ENCODE results near the gene CARMIL1. TPM values are rescaled to one million over a fixed set of nuclear protein-coding genes. Genes with fewer than 3 reads are reported as not detected.

The CARMIL1 gene
- total and polyA plus RNA-seq, 4 donors, result 22.9 to 41.0 (median 38.4) TPM

DNA sequence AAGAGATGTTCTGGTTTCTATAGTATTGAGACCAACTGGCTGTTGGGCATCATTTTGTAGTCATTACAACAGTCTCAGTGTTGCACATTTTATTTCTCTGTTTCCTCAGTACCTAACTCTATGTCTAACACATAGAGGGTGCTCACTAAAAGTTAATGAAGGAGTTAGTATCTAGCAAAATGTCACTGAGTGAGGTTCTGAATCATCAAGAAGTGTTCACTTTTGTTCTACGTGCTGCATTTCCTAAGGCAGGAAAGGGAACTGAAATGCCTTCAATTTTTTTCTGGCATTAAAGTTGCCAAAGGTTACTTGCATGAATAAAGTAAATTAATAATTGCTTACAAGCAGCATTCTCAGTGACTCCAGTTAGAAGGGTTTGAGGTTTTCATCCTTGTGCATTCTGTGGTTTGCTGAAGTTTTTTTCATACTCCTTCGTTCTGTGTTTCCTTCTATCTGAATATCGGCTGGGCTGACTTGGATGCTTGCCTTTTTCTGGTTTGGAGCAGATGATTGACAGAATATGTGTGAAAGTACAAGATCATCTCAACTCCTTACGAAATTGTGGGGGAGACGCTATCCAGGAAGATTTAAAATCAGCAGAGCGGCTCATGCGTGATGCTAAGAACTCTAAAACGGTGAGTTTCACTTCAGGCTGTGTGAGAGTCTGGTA lies 258.3 kb downstream of the CARMIL1 start:
- Histone ChIP-seq H3K4me3 (ENCODE audit: low read depth, low read length) (no peak overlapping the region), H3K36me3 (ENCODE audit: control insufficient read depth, insufficient read depth, low read length) (no peaks in the 10 kb centered on the region), H3K4me1 (ENCODE audit: control insufficient read depth, insufficient read depth, low read length) (no peaks in the 10 kb centered on the region), H3K27ac (ENCODE audit: low read depth, low read length) (no peak overlapping the region), H3K27me3 (ENCODE audit: control insufficient read depth, insufficient read depth, low read length) (no peaks in the 10 kb centered on the region), H3K9me3 (ENCODE audit: control insufficient read depth, insufficient read depth, low read length) (no peaks in the 10 kb centered on the region)
- DNase-seq (ENCODE audit: low read depth in 4 of 6, low spot score in 6 of 6), result peak in 1 of 6 donors; percentile 9
- 92% methylated on average over 4 of the region's 8 CpGs for WGBS (ENCODE audit: insufficient coverage)

DNA sequence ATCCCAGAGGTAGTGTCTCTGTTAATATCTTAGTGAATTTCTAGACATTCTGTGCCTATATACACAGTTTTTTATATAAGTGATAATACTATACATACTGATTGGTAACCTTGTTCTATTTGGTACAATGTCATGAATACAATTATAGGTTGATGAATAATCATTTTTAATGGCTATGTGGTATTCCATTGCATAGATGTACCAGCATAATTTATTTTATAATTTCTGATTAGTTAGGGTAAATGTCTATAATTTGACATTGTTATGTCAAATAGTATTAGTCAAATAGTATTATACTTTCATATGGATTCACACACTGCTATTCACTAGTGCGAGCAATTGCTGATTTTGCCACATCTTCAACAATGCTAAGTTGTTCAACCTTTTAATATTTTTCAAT lies 262.1 kb downstream of the CARMIL1 start:
- no peak for DNase-seq (ENCODE audit: low read depth in 4 of 6, low spot score in 6 of 6)
- no CpG with 5 or more reads among the region's 1 CpG for WGBS (ENCODE audit: insufficient coverage)
- Histone ChIP-seq H3K27me3 (ENCODE audit: control insufficient read depth, insufficient read depth, low read length) (no peaks in the 10 kb centered on the region), H3K27ac (ENCODE audit: low read depth, low read length) (no peak overlapping the region), H3K4me1 (ENCODE audit: control insufficient read depth, insufficient read depth, low read length) (no peaks in the 10 kb centered on the region), H3K36me3 (ENCODE audit: control insufficient read depth, insufficient read depth, low read length) (no peaks in the 10 kb centered on the region), H3K4me3 (ENCODE audit: low read depth, low read length) (no peak overlapping the region), H3K9me3 (ENCODE audit: control insufficient read depth, insufficient read depth, low read length) (no peaks in the 10 kb centered on the region)

DNA sequence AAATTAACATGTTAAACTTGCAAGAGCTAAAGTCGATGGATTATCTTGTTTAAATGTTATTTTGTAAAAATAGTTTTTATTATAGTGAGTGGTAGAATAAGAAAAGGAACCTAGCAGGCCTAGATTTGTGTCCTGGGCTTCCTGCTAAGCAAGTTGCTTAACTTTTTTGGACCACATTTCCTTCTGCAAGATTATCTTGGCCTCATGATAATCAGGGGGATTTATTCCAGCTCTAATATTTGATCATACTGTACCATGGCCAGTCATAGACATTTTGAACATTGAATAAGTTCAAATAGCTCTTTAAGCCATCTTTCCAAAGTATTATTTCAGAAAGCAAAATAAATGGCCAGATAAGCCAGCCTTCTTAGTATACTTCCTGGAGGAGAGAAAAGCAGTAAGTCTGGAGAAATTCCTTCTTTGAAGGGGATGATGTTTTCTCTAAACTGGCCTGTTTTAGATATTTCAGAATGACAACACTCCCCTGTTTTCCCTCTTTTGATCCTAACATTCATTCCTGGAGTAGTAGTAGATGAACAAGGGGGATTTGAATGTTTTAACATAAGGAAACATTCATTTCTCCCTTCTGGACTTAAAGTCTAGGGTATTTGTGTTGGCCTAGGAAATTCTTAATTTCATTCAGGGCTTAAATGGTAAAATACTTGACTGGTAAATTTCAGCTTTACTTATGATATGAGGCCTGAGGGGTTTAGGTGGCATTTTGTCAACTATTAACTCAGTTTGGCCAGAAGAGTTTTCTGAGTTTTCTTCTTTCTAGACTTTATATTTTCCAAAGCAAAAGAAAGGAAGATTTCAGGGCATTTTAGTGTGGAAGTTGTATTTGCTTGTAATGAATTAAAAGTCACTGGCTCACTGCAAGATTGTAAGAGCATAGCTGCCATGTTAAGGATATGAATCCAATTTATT lies 264.1 kb downstream of the CARMIL1 start:
- H3K27ac ChIP-seq (ENCODE audit: low read depth, low read length), result no peak overlapping the region
- no peak for DNase-seq (ENCODE audit: low read depth in 4 of 6, low spot score in 6 of 6)
- no peaks in the 10 kb centered on the region for H3K4me1 ChIP-seq (ENCODE audit: control insufficient read depth, insufficient read depth, low read length)
- no peaks in the 10 kb centered on the region for H3K36me3 ChIP-seq (ENCODE audit: control insufficient read depth, insufficient read depth, low read length)
- no peaks in the 10 kb centered on the region for H3K9me3 ChIP-seq (ENCODE audit: control insufficient read depth, insufficient read depth, low read length)
- WGBS (ENCODE audit: insufficient coverage), result 80% methylated on average over 1 of the region's 1 CpG
- H3K4me3 ChIP-seq (ENCODE audit: low read depth, low read length), result no peak overlapping the region
- no peaks in the 10 kb centered on the region for H3K27me3 ChIP-seq (ENCODE audit: control insufficient read depth, insufficient read depth, low read length)

DNA sequence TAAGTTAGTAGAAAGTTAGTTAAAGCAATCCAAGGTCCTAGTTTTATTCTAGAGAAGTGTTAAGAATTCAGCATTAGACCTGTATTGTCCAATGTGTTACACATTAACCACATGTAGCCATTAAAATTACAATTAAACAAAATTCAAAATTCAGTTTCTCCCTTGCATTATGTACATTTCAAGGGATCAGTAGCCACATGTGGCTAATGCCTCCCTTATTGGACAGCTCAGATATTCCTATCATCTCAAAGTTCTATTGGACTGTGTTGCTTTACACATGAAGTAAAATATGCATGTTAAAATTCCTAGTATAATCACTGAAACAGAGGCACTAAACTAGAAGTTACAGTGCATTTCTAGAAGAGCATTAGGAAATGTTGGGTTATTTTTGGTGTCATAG lies 265.7 kb downstream of the CARMIL1 start:
- H3K4me3 ChIP-seq (ENCODE audit: low read depth, low read length), result no peak overlapping the region
- H3K36me3 ChIP-seq (ENCODE audit: control insufficient read depth, insufficient read depth, low read length), result no peaks in the 10 kb centered on the region
- no peaks in the 10 kb centered on the region for H3K9me3 ChIP-seq (ENCODE audit: control insufficient read depth, insufficient read depth, low read length)
- no peak for DNase-seq (ENCODE audit: low read depth in 4 of 6, low spot score in 6 of 6)
- no peaks in the 10 kb centered on the region for H3K27me3 ChIP-seq (ENCODE audit: control insufficient read depth, insufficient read depth, low read length)
- no peaks in the 10 kb centered on the region for H3K4me1 ChIP-seq (ENCODE audit: control insufficient read depth, insufficient read depth, low read length)
- no peak overlapping the region for H3K27ac ChIP-seq (ENCODE audit: low read depth, low read length)

DNA sequence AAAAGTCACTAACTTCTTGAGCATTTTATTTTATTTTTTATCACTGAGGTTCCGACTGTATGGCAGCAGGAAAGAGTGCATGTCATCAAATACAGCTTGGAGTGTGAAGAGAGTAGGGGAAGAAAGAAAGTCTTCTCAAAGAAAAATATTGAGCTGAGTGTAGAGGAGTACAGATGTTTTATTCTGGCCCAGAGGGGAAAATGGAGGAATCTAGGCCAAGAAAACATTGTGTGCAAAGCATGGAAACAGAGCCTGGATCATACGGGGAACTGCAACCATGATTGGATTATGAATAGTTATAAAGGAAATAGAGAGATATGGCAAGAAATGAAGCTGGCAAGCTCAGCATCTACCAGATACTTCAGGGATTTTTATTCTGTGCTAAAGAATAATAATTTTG lies 268.6 kb downstream of the CARMIL1 start:
- H3K4me3 ChIP-seq (ENCODE audit: low read depth, low read length), result no peak overlapping the region
- H3K36me3 ChIP-seq (ENCODE audit: control insufficient read depth, insufficient read depth, low read length), result no peaks in the 10 kb centered on the region
- H3K27me3 ChIP-seq (ENCODE audit: control insufficient read depth, insufficient read depth, low read length), result no peaks in the 10 kb centered on the region
- 75% methylated on average over 2 of the region's 2 CpGs for WGBS (ENCODE audit: insufficient coverage)
- H3K9me3 ChIP-seq (ENCODE audit: control insufficient read depth, insufficient read depth, low read length), result no peaks in the 10 kb centered on the region
- H3K27ac ChIP-seq (ENCODE audit: low read depth, low read length), result no peak overlapping the region
- no peak for DNase-seq (ENCODE audit: low read depth in 4 of 6, low spot score in 6 of 6)
- H3K4me1 ChIP-seq (ENCODE audit: control insufficient read depth, insufficient read depth, low read length), result no peaks in the 10 kb centered on the region

DNA sequence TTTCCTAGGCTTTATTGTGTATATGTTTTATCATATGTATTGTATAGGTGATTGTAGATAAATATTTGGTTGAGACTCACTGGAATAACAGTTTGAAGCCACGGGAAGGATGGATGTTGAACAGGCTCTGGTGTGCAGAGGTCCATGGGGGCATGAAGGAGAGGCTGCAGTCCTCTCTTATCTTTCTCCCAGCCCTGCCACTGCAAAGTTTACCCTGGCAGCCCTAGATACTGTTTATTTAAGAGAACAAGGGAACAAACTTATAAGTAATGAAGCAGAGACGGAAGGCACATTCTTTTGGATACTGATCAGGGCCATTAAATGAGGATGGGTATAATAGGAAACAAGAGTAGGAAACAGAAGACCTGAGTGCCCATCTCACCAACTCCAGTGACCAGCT lies 269.3 kb downstream of the CARMIL1 start:
- H3K9me3 ChIP-seq (ENCODE audit: control insufficient read depth, insufficient read depth, low read length), result no peaks in the 10 kb centered on the region
- DNase-seq (ENCODE audit: low read depth in 4 of 6, low spot score in 6 of 6), result no peak
- H3K27me3 ChIP-seq (ENCODE audit: control insufficient read depth, insufficient read depth, low read length), result no peaks in the 10 kb centered on the region
- H3K27ac ChIP-seq (ENCODE audit: low read depth, low read length), result no peak overlapping the region
- H3K4me3 ChIP-seq (ENCODE audit: low read depth, low read length), result no peak overlapping the region
- no peaks in the 10 kb centered on the region for H3K36me3 ChIP-seq (ENCODE audit: control insufficient read depth, insufficient read depth, low read length)
- WGBS (ENCODE audit: insufficient coverage), result no CpG with 5 or more reads among the region's 2 CpGs
- H3K4me1 ChIP-seq (ENCODE audit: control insufficient read depth, insufficient read depth, low read length), result no peaks in the 10 kb centered on the region

DNA sequence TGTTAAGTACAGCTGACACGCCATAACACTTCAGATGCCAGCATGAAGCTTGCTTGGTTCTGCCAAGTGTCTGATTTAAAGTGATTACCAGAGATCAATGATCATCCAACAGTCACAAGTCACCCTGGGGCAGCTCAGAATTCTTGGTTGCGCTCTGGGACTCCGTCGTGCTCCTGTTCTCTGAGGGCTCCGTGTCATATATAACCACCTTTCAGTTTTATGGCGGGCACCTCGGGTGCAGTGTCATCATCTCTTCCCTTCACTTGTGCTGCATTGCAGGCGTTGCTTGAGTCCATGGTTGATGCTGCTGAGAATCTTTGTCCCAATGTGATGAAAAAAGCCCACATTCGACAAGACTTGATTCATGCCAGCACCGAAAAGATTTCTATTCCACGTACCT lies 271.5 kb downstream of the CARMIL1 start:
- 80% methylated on average over 3 of the region's 11 CpGs for WGBS (ENCODE audit: insufficient coverage)
- peak in 1 of 6 donors; percentile 77 for DNase-seq (ENCODE audit: low read depth in 4 of 6, low spot score in 6 of 6)
- no peaks in the 10 kb centered on the region for H3K4me1 ChIP-seq (ENCODE audit: control insufficient read depth, insufficient read depth, low read length)
- H3K4me3 ChIP-seq (ENCODE audit: low read depth, low read length), result no peak overlapping the region
- H3K36me3 ChIP-seq (ENCODE audit: control insufficient read depth, insufficient read depth, low read length), result no peaks in the 10 kb centered on the region
- H3K27ac ChIP-seq (ENCODE audit: low read depth, low read length), result no peak overlapping the region
- no peaks in the 10 kb centered on the region for H3K27me3 ChIP-seq (ENCODE audit: control insufficient read depth, insufficient read depth, low read length)
- H3K9me3 ChIP-seq (ENCODE audit: control insufficient read depth, insufficient read depth, low read length), result no peaks in the 10 kb centered on the region

DNA sequence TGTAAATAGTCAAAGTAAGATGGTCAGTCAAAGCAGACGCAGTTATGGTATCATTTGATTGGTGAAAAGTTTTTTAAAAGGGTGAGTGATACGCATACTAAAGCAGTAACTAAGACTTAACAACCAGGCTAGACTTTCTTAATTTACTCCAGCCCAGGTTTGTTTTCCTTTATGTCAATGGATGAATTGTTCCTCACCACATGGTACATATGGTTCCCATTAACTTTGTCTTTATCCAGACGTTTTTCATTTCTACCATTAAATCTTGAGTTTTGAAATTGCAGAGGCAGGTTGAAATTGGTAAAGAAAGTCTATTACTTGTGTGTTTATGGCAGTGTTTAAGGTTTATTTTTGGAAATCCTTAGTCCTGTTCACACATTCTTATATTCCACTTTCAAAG lies 274.3 kb downstream of the CARMIL1 start:
- no peak overlapping the region for H3K4me3 ChIP-seq (ENCODE audit: low read depth, low read length)
- WGBS (ENCODE audit: insufficient coverage), result no CpG with 5 or more reads among the region's 3 CpGs
- no peak for DNase-seq (ENCODE audit: low read depth in 4 of 6, low spot score in 6 of 6)
- H3K9me3 ChIP-seq (ENCODE audit: control insufficient read depth, insufficient read depth, low read length), result no peaks in the 10 kb centered on the region
- H3K36me3 ChIP-seq (ENCODE audit: control insufficient read depth, insufficient read depth, low read length), result no peaks in the 10 kb centered on the region
- H3K4me1 ChIP-seq (ENCODE audit: control insufficient read depth, insufficient read depth, low read length), result no peaks in the 10 kb centered on the region
- no peak overlapping the region for H3K27ac ChIP-seq (ENCODE audit: low read depth, low read length)
- no peaks in the 10 kb centered on the region for H3K27me3 ChIP-seq (ENCODE audit: control insufficient read depth, insufficient read depth, low read length)

DNA sequence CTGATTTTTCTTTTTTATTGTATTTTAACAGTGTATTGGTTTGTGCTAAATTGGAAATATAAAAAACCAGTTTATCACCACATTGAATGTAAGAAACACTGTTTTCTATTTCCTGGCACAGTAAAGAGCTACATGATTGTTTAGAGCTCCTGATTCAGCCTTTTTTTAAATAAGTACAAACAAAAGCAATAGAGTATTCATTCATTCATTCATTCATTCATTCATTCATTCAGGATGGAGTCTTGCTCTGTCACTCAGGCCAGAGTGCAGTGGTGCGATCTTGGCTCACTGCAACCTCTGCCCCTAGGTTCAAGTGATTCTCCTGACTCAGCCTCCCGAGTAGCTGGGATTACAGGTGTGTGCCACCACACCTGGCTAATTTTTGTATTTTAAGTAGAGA lies 276.0 kb downstream of the CARMIL1 start:
- no peaks in the 10 kb centered on the region for H3K4me1 ChIP-seq (ENCODE audit: control insufficient read depth, insufficient read depth, low read length)
- H3K36me3 ChIP-seq (ENCODE audit: control insufficient read depth, insufficient read depth, low read length), result no peaks in the 10 kb centered on the region
- 87% methylated on average over 2 of the region's 2 CpGs for WGBS (ENCODE audit: insufficient coverage)
- H3K27me3 ChIP-seq (ENCODE audit: control insufficient read depth, insufficient read depth, low read length), result no peaks in the 10 kb centered on the region
- H3K4me3 ChIP-seq (ENCODE audit: low read depth, low read length), result no peak overlapping the region
- no peak for DNase-seq (ENCODE audit: low read depth in 4 of 6, low spot score in 6 of 6)
- no peaks in the 10 kb centered on the region for H3K9me3 ChIP-seq (ENCODE audit: control insufficient read depth, insufficient read depth, low read length)
- no peak overlapping the region for H3K27ac ChIP-seq (ENCODE audit: low read depth, low read length)

DNA sequence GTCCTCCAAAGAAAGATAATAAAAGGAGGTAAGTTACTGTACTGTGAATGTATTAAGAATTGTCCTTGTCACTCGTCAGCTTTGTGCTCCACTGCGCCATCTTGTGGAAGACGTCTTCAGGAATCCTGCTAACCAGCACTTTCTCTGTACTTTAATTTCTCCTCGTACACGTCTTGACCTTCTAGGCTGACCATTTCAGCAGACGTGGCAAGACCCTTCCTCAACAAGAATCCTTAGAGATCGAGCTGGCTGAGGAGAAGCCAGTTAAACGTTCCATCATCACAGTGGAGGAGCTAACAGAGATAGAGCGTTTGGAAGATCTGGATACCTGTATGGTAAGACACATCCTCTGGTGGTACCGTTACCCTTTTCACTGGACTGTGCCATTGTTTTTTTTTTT lies 277.3 kb downstream of the CARMIL1 start:
- WGBS (ENCODE audit: insufficient coverage), result 18% methylated on average over 5 of the region's 10 CpGs
- Histone ChIP-seq H3K9me3 (ENCODE audit: control insufficient read depth, insufficient read depth, low read length) (no peaks in the 10 kb centered on the region), H3K4me1 (ENCODE audit: control insufficient read depth, insufficient read depth, low read length) (no peaks in the 10 kb centered on the region), H3K27ac (ENCODE audit: low read depth, low read length) (no peak overlapping the region), H3K27me3 (ENCODE audit: control insufficient read depth, insufficient read depth, low read length) (no peaks in the 10 kb centered on the region), H3K4me3 (ENCODE audit: low read depth, low read length) (no peak overlapping the region), H3K36me3 (ENCODE audit: control insufficient read depth, insufficient read depth, low read length) (no peaks in the 10 kb centered on the region)
- DNase-seq (ENCODE audit: low read depth in 4 of 6, low spot score in 6 of 6), result peak in 5 of 6 donors; percentile 65 to 94 (median 80)
